ENCODE results near the gene TNK1.

GRCh38 chr17:7405350-7406234 is 24.7 kb downstream of the TNK1 start:
- TF ChIP-seq POLR2AphosphoS5 (IDR thresholded peaks at IDR 0.05; ENCODE audit: low read depth, low read length) (no peak), CTCF (IDR thresholded peaks at IDR 0.05 in 2 of 3, conservative IDR thresholded peaks at IDR 0.05 in 1 of 3; ENCODE audit: borderline replicate concordance in 1 of 3, insufficient read depth in 1 of 3, low read depth in 2 of 3, low read length in 2 of 3) (no peak), POLR2A (IDR thresholded peaks at IDR 0.05; ENCODE audit: borderline replicate concordance, extremely low read depth, insufficient read depth, insufficient read length) (no peak), EZH2 (IDR thresholded peaks at IDR 0.05) (no peak), SIN3A (IDR thresholded peaks at IDR 0.05; ENCODE audit: low read depth) (no peak), SRF (IDR thresholded peaks at IDR 0.05; ENCODE audit: low read depth) (no peak), MAX (IDR thresholded peaks at IDR 0.05) (no peak), EZH2phosphoT487 (IDR thresholded peaks at IDR 0.05; ENCODE audit: borderline replicate concordance) (no peak), REST (IDR thresholded peaks at IDR 0.05; ENCODE audit: low read depth) (no peak), SP1 (IDR thresholded peaks at IDR 0.05; ENCODE audit: low read depth) (no peak), CBX3 (IDR thresholded peaks at IDR 0.05; ENCODE audit: low read depth) (no peak), RAD21 (IDR thresholded peaks at IDR 0.05; ENCODE audit: low read depth) (no peak), ELF1 (IDR thresholded peaks at IDR 0.05; ENCODE audit: borderline replicate concordance, low read depth) (no peak), ATF3 (IDR thresholded peaks at IDR 0.05) (no peak)

Data from HCT116 (cell line).